H9 (cell line): ENCODE data around the gene ESM1. TPM values are rescaled to one million over a fixed set of nuclear protein-coding genes. Genes with fewer than 3 reads are reported as not detected.

Experiments used
- DNase-seq: peaks from one replicate; pipeline ENCODE4 v3.0.0-alpha.2; 2017
- H2AFZ ChIP-seq: one replicate; pipeline ENCODE4 v1.6.1; 2013; ENCODE audit warnings: mild to moderate bottlenecking, low read length, control low read depth, moderate library complexity
- H2AK5ac ChIP-seq: 2 replicates; pipeline ENCODE4 v1.6.1; 2013; ENCODE audit warnings: low read length, control low read depth, mixed read lengths; ENCODE audit not compliant: insufficient read length
- H2BK120ac ChIP-seq: one replicate; pipeline ENCODE4 v1.6.1; 2013; ENCODE audit warnings: low read depth, mild to moderate bottlenecking, low read length, control low read depth, inconsistent platforms; ENCODE audit not compliant: poor library complexity, severe bottlenecking
- H2BK12ac ChIP-seq: 2 replicates; pipeline ENCODE4 v1.6.1; 2013; ENCODE audit warnings: low read length, control low read depth, mixed read lengths, low read depth; ENCODE audit not compliant: insufficient read length
- H2BK15ac ChIP-seq: 2 replicates; pipeline ENCODE4 v1.6.1; 2013; ENCODE audit warnings: low read depth, low read length, control low read depth
- H2BK20ac ChIP-seq: one replicate; pipeline ENCODE4 v1.6.1; 2013; ENCODE audit warnings: low read depth, mild to moderate bottlenecking, low read length, control low read depth, inconsistent platforms; ENCODE audit not compliant: poor library complexity, severe bottlenecking
- H2BK5ac ChIP-seq: 2 replicates; pipeline ENCODE4 v1.6.1; 2013; ENCODE audit warnings: low read length, control low read depth, mixed read lengths; ENCODE audit not compliant: insufficient read length
- H3K14ac ChIP-seq: 2 replicates; pipeline ENCODE4 v1.6.1; 2013; ENCODE audit warnings: low read length, control low read depth; ENCODE audit not compliant: insufficient read depth
- H3K18ac ChIP-seq: 2 replicates; pipeline ENCODE4 v1.6.1; 2013; ENCODE audit warnings: low read depth, mild to moderate bottlenecking, mixed read lengths, low read length, control low read depth; ENCODE audit not compliant: insufficient read length
- H3K23ac ChIP-seq: 2 replicates; pipeline ENCODE4 v1.6.1; 2013; ENCODE audit warnings: low read length, control low read depth, mixed read lengths, low read depth; ENCODE audit not compliant: insufficient read length
- H3K23me2 ChIP-seq: 2 replicates; pipeline ENCODE4 v1.6.1; 2013; ENCODE audit warnings: low read depth, mild to moderate bottlenecking, mixed read lengths, low read length, control low read depth; ENCODE audit not compliant: insufficient read length, poor library complexity, severe bottlenecking
- H3K27ac ChIP-seq: 2 replicates; pipeline ENCODE4 v1.5.1; 2013; ENCODE audit warnings: low read length, control low read depth, mixed read lengths, low read depth; ENCODE audit not compliant: insufficient read length
- H3K27me3 ChIP-seq: 2 replicates; pipeline ENCODE4 v1.6.1; 2013; ENCODE audit warnings: low read length, control low read depth, inconsistent platforms; ENCODE audit not compliant: insufficient read depth
- H3K4ac ChIP-seq: 2 replicates; pipeline ENCODE4 v1.6.1; 2013; ENCODE audit warnings: low read depth, mild to moderate bottlenecking, control low read depth, inconsistent platforms, low read length, moderate library complexity
- H3K4me1 ChIP-seq: 2 replicates; pipeline ENCODE4 v1.6.1; 2013; ENCODE audit warnings: low read length, control low read depth, inconsistent platforms; ENCODE audit not compliant: insufficient read depth
- H3K4me2 ChIP-seq: 2 replicates; pipeline ENCODE4 v1.6.1; 2013; ENCODE audit warnings: low read length, control low read depth, mixed read lengths; ENCODE audit not compliant: insufficient read length, insufficient read depth
- H3K56ac ChIP-seq: 2 replicates; pipeline ENCODE4 v1.6.1; 2013; ENCODE audit warnings: low read depth, mild to moderate bottlenecking, mixed read lengths, low read length, control low read depth; ENCODE audit not compliant: insufficient read length
- H3K79me1 ChIP-seq: 2 replicates; pipeline ENCODE4 v1.6.1; 2013; ENCODE audit warnings: low read depth, mild to moderate bottlenecking, moderate library complexity, low read length, control low read depth, inconsistent platforms; ENCODE audit not compliant: insufficient read depth, poor library complexity, severe bottlenecking
- H3K79me2 ChIP-seq: 2 replicates; pipeline ENCODE4 v1.6.1; 2013; ENCODE audit warnings: low read length, control low read depth, inconsistent platforms; ENCODE audit not compliant: insufficient read depth
- H3K9ac ChIP-seq: 2 replicates; pipeline ENCODE4 v1.6.1; 2013; ENCODE audit warnings: low read length, control low read depth, mixed read lengths; ENCODE audit not compliant: insufficient read length; ENCODE audit errors: extremely low read depth
- H3K9me3 ChIP-seq: one replicate; pipeline ENCODE4 v1.6.1; 2013; ENCODE audit warnings: low read depth, low read length, inconsistent platforms; ENCODE audit not compliant: control insufficient read depth
- H3T11ph ChIP-seq: one replicate; pipeline ENCODE4 v1.6.1; 2013; ENCODE audit warnings: mild to moderate bottlenecking, low read length, control low read depth, inconsistent platforms
- H4K20me1 ChIP-seq: one replicate; pipeline ENCODE4 v1.6.1; 2013; ENCODE audit not compliant: control insufficient read depth, insufficient read length, insufficient read depth
- H4K5ac ChIP-seq: 2 replicates; pipeline ENCODE4 v1.6.1; 2013; ENCODE audit warnings: low read depth, mild to moderate bottlenecking, mixed read lengths, low read length, control low read depth; ENCODE audit not compliant: insufficient read length
- H4K8ac ChIP-seq: replicated peaks from 2 replicates; pipeline ENCODE4 v1.6.1; 2013; ENCODE audit warnings: low read length, control low read depth, mixed read lengths, low read depth; ENCODE audit not compliant: insufficient read length
- H4K91ac ChIP-seq: 2 replicates; pipeline ENCODE4 v1.6.1; 2013; ENCODE audit warnings: low read depth, mild to moderate bottlenecking, moderate library complexity, mixed read lengths, low read length, control low read depth; ENCODE audit not compliant: insufficient read length
- H3K27ac Mint-ChIP-seq, 3 experiments: 2 replicates in 2 of 3; 3 replicates in 1 of 3; pipeline ENCODE4 v1.8.0; 2020 to 2021; ENCODE audit warnings: mixed read lengths in 3 of 3, mild to moderate bottlenecking in 1 of 3, moderate library complexity in 1 of 3
- H3K27me3 Mint-ChIP-seq: 2 replicates; pipeline ENCODE4 v1.8.0; 2021; ENCODE audit warnings: low read depth, mild to moderate bottlenecking, moderate library complexity, mixed read lengths
- H3K36me3 Mint-ChIP-seq, 3 experiments: 2 replicates in 2 of 3; 3 replicates in 1 of 3; pipeline ENCODE4 v1.8.0; 2020 to 2021; ENCODE audit warnings: low read depth in 3 of 3, mixed read lengths in 3 of 3; ENCODE audit not compliant: insufficient read depth in 1 of 3
- H3K4me1 Mint-ChIP-seq, 2 experiments: 2 replicates each; pipeline ENCODE4 v1.8.0; 2020; ENCODE audit warnings: mixed read lengths in 2 of 2
- H3K4me3 Mint-ChIP-seq, 2 experiments: 2 replicates in 1 of 2; 3 replicates in 1 of 2; pipeline ENCODE4 v1.8.0; 2020 to 2021; ENCODE audit warnings: mild to moderate bottlenecking in 2 of 2, mixed read lengths in 2 of 2, moderate library complexity in 1 of 2
- H3K9me3 Mint-ChIP-seq, 2 experiments: 2 replicates in 1 of 2; 3 replicates in 1 of 2; pipeline ENCODE4 v1.8.0; 2020; ENCODE audit warnings: mild to moderate bottlenecking in 2 of 2, mixed read lengths in 2 of 2, moderate library complexity in 1 of 2
- WGBS: extraction: QIAGEN DNeasy Blood & Tissue Kit; methylation state at CpG from one replicate; pipeline ENCODE4 v1.1.7; 2013; ENCODE audit warnings: missing lambda C conversion rate, low lambda C conversion rate, mixed read lengths; ENCODE audit not compliant: insufficient read length; ENCODE audit errors: extremely low coverage; 5-methylcytosine and 5-hydroxymethylcytosine counted together
- total RNA-seq: library from RNA; stranded (reverse); gene quantifications from 2 replicates; pipeline ENCODE4 v1.2.1, GENCODE V29; 2021
- TF ChIP-seq, protein P1 (sequence below): fragments of 200-600 bp; sonication (generic); conservative IDR thresholded peaks from 3 replicates; pipeline ENCODE4 v1.8.0; 2021; ENCODE audit warnings: antibody characterized with exemption, mild to moderate bottlenecking

The ESM1 gene
- total RNA-seq, 1 experiment from 2014 or later: not detected

DNA sequence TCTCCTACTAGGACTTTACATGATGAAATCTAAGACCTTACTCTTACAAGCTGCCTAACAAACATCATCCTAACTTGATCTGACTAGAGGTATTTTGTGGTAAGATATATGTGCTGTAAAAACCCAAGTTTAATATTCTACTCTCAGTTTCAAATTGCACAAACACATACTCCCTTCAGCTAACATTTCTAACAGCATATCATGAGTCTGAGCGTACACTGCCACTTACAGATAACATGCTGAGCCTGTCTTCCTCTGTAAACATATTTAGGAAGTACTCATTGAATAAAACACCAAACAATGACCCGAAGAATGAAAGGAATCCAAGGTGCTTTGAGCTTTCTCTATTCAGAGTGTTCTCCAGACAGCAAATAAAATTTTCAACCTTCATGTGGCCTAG is 7.9 kb upstream of the ESM1 start:
- no peak overlapping the region for H2BK15ac ChIP-seq
- H3K79me2 ChIP-seq: no peaks in the 10 kb centered on the region
- H3K79me1 ChIP-seq: no peaks in the 10 kb centered on the region
- no peak overlapping the region for H4K8ac ChIP-seq
- no peak overlapping the region for H2BK20ac ChIP-seq
- H3K27me3 Mint-ChIP-seq: no peaks in the 10 kb centered on the region; the same call in 1 of the 2 replicates
- no peak overlapping the region for H4K91ac ChIP-seq
- H2BK12ac ChIP-seq: no peak overlapping the region
- H3K23me2 ChIP-seq: no peaks in the 10 kb centered on the region
- H3K36me3 Mint-ChIP-seq: no peaks in the 10 kb centered on the region
- no CpG with 5 or more reads among the region's 2 CpGs for WGBS
- no peaks in the 10 kb centered on the region for H4K20me1 ChIP-seq
- peak overlapping the region in 1 of 3 experiments; percentile 62; a peak in 2 of 7 replicates for H3K27ac Mint-ChIP-seq
- no peaks in the 10 kb centered on the region for H3K9me3 ChIP-seq
- no peak overlapping the region for H4K5ac ChIP-seq
- H3K4ac ChIP-seq: no peak overlapping the region
- no peak overlapping the region for H2AFZ ChIP-seq
- H2BK5ac ChIP-seq: no peak overlapping the region
- H3K56ac ChIP-seq: no peak overlapping the region
- H3K27ac ChIP-seq: no peak overlapping the region
- TF ChIP-seq, protein P1, sequence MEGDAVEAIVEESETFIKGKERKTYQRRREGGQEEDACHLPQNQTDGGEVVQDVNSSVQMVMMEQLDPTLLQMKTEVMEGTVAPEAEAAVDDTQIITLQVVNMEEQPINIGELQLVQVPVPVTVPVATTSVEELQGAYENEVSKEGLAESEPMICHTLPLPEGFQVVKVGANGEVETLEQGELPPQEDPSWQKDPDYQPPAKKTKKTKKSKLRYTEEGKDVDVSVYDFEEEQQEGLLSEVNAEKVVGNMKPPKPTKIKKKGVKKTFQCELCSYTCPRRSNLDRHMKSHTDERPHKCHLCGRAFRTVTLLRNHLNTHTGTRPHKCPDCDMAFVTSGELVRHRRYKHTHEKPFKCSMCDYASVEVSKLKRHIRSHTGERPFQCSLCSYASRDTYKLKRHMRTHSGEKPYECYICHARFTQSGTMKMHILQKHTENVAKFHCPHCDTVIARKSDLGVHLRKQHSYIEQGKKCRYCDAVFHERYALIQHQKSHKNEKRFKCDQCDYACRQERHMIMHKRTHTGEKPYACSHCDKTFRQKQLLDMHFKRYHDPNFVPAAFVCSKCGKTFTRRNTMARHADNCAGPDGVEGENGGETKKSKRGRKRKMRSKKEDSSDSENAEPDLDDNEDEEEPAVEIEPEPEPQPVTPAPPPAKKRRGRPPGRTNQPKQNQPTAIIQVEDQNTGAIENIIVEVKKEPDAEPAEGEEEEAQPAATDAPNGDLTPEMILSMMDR: no peak
- H3T11ph ChIP-seq: no peak overlapping the region
- H3K14ac ChIP-seq: no peak overlapping the region
- no peak overlapping the region for H2AK5ac ChIP-seq
- no peaks in the 10 kb centered on the region for H3K27me3 ChIP-seq
- H3K4me2 ChIP-seq: peak overlapping the region; percentile 17
- H3K9me3 Mint-ChIP-seq: no peaks in the 10 kb centered on the region; a peak in 1 of 5 replicates
- peaks cover 27 to 32% of the 10 kb centered on the region in 2 experiments for H3K4me1 Mint-ChIP-seq
- peaks cover 4% of the 10 kb centered on the region; the same call in 1 of the 2 replicates for H3K4me1 ChIP-seq
- H3K9ac ChIP-seq: no peak overlapping the region
- H3K18ac ChIP-seq: no peak overlapping the region
- no peak overlapping the region for H2BK120ac ChIP-seq
- H3K23ac ChIP-seq: no peak overlapping the region
- no peak for DNase-seq
- H3K4me3 Mint-ChIP-seq: peak overlapping the region in 1 of 2 experiments; percentile 37; a peak in 1 of 5 replicates
